GM23338 (cell line): ENCODE data around the gene FOXR1. TPM values are rescaled to one million over a fixed set of nuclear protein-coding genes. Genes with fewer than 3 reads are reported as not detected.

Source experiments
- ATAC-seq: fragments of 200-7000 bp; cut with Tn5 transposase; 3 replicates; pipeline ENCODE4 v1.9.1; 2020
- DNase-seq: peaks from one replicate; pipeline ENCODE4 v3.0.0-alpha.2; 2015; ENCODE audit warnings: low spot score
- H2AFZ ChIP-seq: fragments of 200-600 bp; sonication (generic); 2 replicates; pipeline ENCODE4 v1.8.0; 2016; ENCODE audit warnings: antibody characterized with exemption, mild to moderate bottlenecking, moderate library complexity
- H3F3A ChIP-seq: fragments of 200-600 bp; sonication (generic); replicated peaks from 2 replicates; pipeline ENCODE4 v1.8.0; 2017; ENCODE audit warnings: antibody characterized with exemption, mixed run types, low read depth
- H3K27ac ChIP-seq: fragments of 200-600 bp; sonication (generic); 2 replicates; pipeline ENCODE4 v1.6.1; 2016; ENCODE audit warnings: low read depth
- H3K27me3 ChIP-seq: fragments of 200-600 bp; sonication (generic); 2 replicates; pipeline ENCODE4 v1.8.0; 2016; ENCODE audit warnings: mild to moderate bottlenecking, mixed run types, moderate library complexity; ENCODE audit not compliant: insufficient read depth
- H3K36me3 ChIP-seq: fragments of 200-600 bp; sonication (generic); 2 replicates; pipeline ENCODE4 v1.8.0; 2016; ENCODE audit warnings: mild to moderate bottlenecking; ENCODE audit not compliant: insufficient read depth
- H3K4me1 ChIP-seq: fragments of 200-600 bp; sonication (generic); 2 replicates; pipeline ENCODE4 v1.8.0; 2016; ENCODE audit warnings: mild to moderate bottlenecking, moderate library complexity; ENCODE audit not compliant: insufficient read depth
- H3K4me2 ChIP-seq: fragments of 200-600 bp; sonication (generic); 2 replicates; pipeline ENCODE4 v1.7.1; 2017; ENCODE audit warnings: mixed run types
- H3K4me3 ChIP-seq: fragments of 200-600 bp; sonication (generic); 2 replicates; pipeline ENCODE4 v1.6.1; 2016; ENCODE audit warnings: mixed run types
- H3K79me2 ChIP-seq: fragments of 200-600 bp; sonication (generic); replicated peaks from 2 replicates; pipeline ENCODE4 v1.8.0; 2017; ENCODE audit warnings: mild to moderate bottlenecking; ENCODE audit not compliant: insufficient read depth
- H3K9me2 ChIP-seq: fragments of 200-600 bp; sonication (generic); 2 replicates; pipeline ENCODE4 v1.8.0; 2017; ENCODE audit not compliant: insufficient read depth
- H4K20me1 ChIP-seq: fragments of 200-600 bp; sonication (generic); replicated peaks from 2 replicates; pipeline ENCODE4 v1.8.0; 2017; ENCODE audit warnings: mild to moderate bottlenecking; ENCODE audit not compliant: insufficient read depth
- H3K27ac Mint-ChIP-seq: 2 replicates; pipeline ENCODE4 v1.8.0; 2020; ENCODE audit warnings: inconsistent platforms, mild to moderate bottlenecking, moderate library complexity, mixed read lengths
- H3K27me3 Mint-ChIP-seq: 3 replicates; pipeline ENCODE4 v1.8.0; 2022; ENCODE audit warnings: low read depth, mild to moderate bottlenecking, moderate library complexity, mixed read lengths, inconsistent platforms; ENCODE audit not compliant: insufficient read depth, poor library complexity
- H3K36me3 Mint-ChIP-seq: 3 replicates; pipeline ENCODE4 v1.8.0; 2021; ENCODE audit warnings: low read depth, mild to moderate bottlenecking, inconsistent platforms, moderate library complexity, mixed read lengths
- H3K4me1 Mint-ChIP-seq: 3 replicates; pipeline ENCODE4 v1.8.0; 2020; ENCODE audit warnings: mild to moderate bottlenecking, inconsistent platforms, mixed read lengths
- H3K4me3 Mint-ChIP-seq: 3 replicates; pipeline ENCODE4 v1.8.0; 2021; ENCODE audit warnings: moderate library complexity, mild to moderate bottlenecking, inconsistent platforms, mixed read lengths
- H3K9me3 Mint-ChIP-seq: 3 replicates; pipeline ENCODE4 v1.8.0; 2020; ENCODE audit warnings: moderate library complexity, mild to moderate bottlenecking, inconsistent platforms, mixed read lengths
- EZH2 ChIP-seq: fragments of 200-600 bp; sonication (generic); IDR thresholded peaks from one replicate; pipeline ENCODE4 v1.8.0; 2017; ENCODE audit warnings: antibody characterized with exemption, mild to moderate bottlenecking, low read depth; ENCODE audit not compliant: unreplicated experiment
- STAT1 ChIP-seq: IDR thresholded peaks from one replicate; pipeline ENCODE4 v1.6.1; 2016; ENCODE audit warnings: antibody characterized with exemption; ENCODE audit not compliant: unreplicated experiment
- polyA plus RNA-seq: library from polyadenylated mRNA; unstranded; fragments of >200 nt; fragmentation: Nextera tagmentation; extraction: Ambion mirVana; gene quantifications from 2 replicates; pipeline ENCODE4 v1.2.1, GENCODE V29; 2016
- total RNA-seq: library from RNA; depleted of rRNA; stranded (reverse); fragments of >200 nt; shearing (Covaris generic); gene quantifications from 2 replicates; pipeline ENCODE4 v1.2.3, GENCODE V29; 2014
- TF ChIP-seq, protein P1 (sequence below), 2 experiments: fragments of 200-600 bp in 1 of 2; sonication (generic) in 1 of 2; conservative IDR thresholded peaks; 2 replicates each; pipeline versions ENCODE4 v1.5.1 to v1.6.1; 2016 to 2017; ENCODE audit warnings: antibody characterized with exemption in 2 of 2, low read depth in 2 of 2, mild to moderate bottlenecking in 2 of 2, moderate library complexity in 1 of 2
- TF ChIP-seq, protein P2 (sequence below): fragments of 250-450 bp; sonication (Bioruptor Pico); IDR thresholded peaks from 2 replicates; pipeline ENCODE4 v1.5.0; 2020; ENCODE audit warnings: mild to moderate bottlenecking, moderate library complexity

Gene FOXR1
- total and polyA plus RNA-seq, 2 experiments from 2014 or later, result not detected

DNA sequence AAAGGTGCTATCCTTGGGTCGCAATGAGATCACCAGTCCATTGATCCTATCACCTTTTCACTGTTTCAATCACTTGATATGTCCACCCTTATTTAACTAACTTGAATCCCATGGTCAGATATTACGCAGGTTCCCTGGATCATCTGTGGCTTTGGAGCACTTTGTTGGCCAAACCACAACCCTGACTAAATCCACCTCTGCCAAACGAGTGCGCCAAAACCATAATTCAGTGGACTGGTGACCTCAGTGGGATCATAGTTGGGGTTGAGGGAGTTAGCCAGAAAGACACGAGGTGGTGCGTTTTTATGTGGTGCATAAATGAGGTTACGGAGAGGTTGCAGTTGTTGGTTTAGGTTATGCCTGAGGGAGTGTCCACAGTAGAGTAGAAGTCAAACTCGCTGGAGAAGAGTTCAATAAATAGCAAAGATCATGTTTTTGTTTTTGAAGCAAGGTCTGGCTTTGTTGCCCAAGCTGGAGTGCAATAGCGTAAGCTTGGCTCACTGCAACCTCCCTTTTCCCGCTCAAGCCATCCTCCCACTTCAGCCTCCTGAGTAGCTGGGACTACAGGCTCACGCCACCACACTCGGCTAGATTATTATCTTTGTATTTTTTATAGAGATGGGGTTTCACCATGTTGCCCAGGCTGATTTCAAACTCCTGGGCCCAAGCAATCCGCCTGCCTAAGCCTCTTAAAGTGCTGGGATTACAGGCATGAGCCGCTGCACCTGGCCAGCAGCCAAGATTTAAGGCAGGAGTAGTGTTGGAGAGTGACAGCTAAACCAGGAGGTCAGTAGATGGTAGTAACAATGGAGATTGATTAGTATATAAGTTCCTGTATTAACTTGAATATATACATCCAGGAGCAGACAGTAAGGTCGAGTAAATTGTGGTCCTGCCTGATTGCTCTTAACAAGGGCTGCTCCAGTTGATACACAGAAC, 4.5 kb downstream of the FOXR1 start:
- H3K4me3 Mint-ChIP-seq, result no peak overlapping the region
- no peak overlapping the region for H2AFZ ChIP-seq
- H3K4me3 ChIP-seq, result no peak overlapping the region
- H3K4me1 ChIP-seq, result peaks cover 16% of the 10 kb centered on the region
- H3K9me3 Mint-ChIP-seq, result no peaks in the 10 kb centered on the region
- no peaks in the 10 kb centered on the region for H4K20me1 ChIP-seq
- no peak overlapping the region for H3K27ac ChIP-seq
- no peaks in the 10 kb centered on the region for H3K9me2 ChIP-seq
- DNase-seq, result no peak
- H3K36me3 Mint-ChIP-seq, result no peaks in the 10 kb centered on the region
- no peak for ATAC-seq
- no peak overlapping the region for H3K27ac Mint-ChIP-seq
- peaks cover 4% of the 10 kb centered on the region; the same call in 1 of the 2 replicates for H3K27me3 ChIP-seq
- peaks cover 9% of the 10 kb centered on the region for H3K27me3 Mint-ChIP-seq
- H3K79me2 ChIP-seq, result no peaks in the 10 kb centered on the region
- peaks cover 8% of the 10 kb centered on the region; the same call in 1 of the 2 replicates for H3F3A ChIP-seq
- H3K36me3 ChIP-seq, result no peaks in the 10 kb centered on the region
- no peak overlapping the region for H3K4me2 ChIP-seq
- TF ChIP-seq EZH2, result no peak
- no peak for TF ChIP-seq STAT1
- peaks cover 23% of the 10 kb centered on the region for H3K4me1 Mint-ChIP-seq

DNA sequence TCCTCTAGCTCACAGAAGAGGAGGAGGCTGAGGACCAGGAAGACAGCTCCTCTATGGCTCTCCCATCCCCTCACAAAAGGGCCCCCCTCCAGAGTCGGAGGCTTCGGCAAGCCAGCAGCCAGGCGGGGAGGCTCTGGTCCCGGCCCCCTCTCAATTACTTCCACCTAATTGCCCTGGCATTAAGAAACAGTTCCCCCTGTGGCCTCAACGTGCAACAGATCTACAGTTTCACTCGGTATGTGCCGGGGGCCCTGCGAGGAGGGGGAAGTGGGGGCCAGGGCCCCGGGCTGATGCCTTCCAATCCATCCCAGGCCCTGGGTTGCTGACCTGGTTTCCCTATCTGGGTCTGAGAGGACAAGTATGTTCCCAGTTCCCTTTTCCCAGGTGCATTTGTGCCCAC, 7.9 kb downstream of the FOXR1 start:
- Histone ChIP-seq H3K4me1 (peaks cover 16% of the 10 kb centered on the region), H3K4me2 (peak overlapping the region; percentile 73; the same call in 1 of the 2 replicates)

More for the DNA sequence above, 7.9 kb downstream of the FOXR1 start:
- peaks cover 16% of the 10 kb centered on the region for H3K27me3 Mint-ChIP-seq
- H3K9me3 Mint-ChIP-seq, result no peaks in the 10 kb centered on the region
- Histone ChIP-seq H3K4me3 (peak overlapping the region; percentile 27; the same call in 1 of the 2 replicates), H3K27me3 (peaks cover 5% of the 10 kb centered on the region; the same call in 1 of the 2 replicates), H3K27ac (no peak overlapping the region), H3K9me2 (no peaks in the 10 kb centered on the region), H3K36me3 (no peaks in the 10 kb centered on the region), H3K79me2 (no peaks in the 10 kb centered on the region), H2AFZ (peak overlapping the region; percentile 89), H3F3A (peaks cover 9% of the 10 kb centered on the region; the same call in 1 of the 2 replicates), H4K20me1 (no peaks in the 10 kb centered on the region)
- ATAC-seq (peak; percentile 77), DNase-seq (peak; percentile 66)
- H3K4me1 Mint-ChIP-seq, result peaks cover 23% of the 10 kb centered on the region
- TF ChIP-seq, protein P1, sequence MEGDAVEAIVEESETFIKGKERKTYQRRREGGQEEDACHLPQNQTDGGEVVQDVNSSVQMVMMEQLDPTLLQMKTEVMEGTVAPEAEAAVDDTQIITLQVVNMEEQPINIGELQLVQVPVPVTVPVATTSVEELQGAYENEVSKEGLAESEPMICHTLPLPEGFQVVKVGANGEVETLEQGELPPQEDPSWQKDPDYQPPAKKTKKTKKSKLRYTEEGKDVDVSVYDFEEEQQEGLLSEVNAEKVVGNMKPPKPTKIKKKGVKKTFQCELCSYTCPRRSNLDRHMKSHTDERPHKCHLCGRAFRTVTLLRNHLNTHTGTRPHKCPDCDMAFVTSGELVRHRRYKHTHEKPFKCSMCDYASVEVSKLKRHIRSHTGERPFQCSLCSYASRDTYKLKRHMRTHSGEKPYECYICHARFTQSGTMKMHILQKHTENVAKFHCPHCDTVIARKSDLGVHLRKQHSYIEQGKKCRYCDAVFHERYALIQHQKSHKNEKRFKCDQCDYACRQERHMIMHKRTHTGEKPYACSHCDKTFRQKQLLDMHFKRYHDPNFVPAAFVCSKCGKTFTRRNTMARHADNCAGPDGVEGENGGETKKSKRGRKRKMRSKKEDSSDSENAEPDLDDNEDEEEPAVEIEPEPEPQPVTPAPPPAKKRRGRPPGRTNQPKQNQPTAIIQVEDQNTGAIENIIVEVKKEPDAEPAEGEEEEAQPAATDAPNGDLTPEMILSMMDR (conservative IDR thresholded peaks at IDR 0.05; ENCODE audit: low read depth in 2 of 2), result peak; percentile 17 to 18; a peak in 1 of 4 replicates
- TF ChIP-seq, protein P2, sequence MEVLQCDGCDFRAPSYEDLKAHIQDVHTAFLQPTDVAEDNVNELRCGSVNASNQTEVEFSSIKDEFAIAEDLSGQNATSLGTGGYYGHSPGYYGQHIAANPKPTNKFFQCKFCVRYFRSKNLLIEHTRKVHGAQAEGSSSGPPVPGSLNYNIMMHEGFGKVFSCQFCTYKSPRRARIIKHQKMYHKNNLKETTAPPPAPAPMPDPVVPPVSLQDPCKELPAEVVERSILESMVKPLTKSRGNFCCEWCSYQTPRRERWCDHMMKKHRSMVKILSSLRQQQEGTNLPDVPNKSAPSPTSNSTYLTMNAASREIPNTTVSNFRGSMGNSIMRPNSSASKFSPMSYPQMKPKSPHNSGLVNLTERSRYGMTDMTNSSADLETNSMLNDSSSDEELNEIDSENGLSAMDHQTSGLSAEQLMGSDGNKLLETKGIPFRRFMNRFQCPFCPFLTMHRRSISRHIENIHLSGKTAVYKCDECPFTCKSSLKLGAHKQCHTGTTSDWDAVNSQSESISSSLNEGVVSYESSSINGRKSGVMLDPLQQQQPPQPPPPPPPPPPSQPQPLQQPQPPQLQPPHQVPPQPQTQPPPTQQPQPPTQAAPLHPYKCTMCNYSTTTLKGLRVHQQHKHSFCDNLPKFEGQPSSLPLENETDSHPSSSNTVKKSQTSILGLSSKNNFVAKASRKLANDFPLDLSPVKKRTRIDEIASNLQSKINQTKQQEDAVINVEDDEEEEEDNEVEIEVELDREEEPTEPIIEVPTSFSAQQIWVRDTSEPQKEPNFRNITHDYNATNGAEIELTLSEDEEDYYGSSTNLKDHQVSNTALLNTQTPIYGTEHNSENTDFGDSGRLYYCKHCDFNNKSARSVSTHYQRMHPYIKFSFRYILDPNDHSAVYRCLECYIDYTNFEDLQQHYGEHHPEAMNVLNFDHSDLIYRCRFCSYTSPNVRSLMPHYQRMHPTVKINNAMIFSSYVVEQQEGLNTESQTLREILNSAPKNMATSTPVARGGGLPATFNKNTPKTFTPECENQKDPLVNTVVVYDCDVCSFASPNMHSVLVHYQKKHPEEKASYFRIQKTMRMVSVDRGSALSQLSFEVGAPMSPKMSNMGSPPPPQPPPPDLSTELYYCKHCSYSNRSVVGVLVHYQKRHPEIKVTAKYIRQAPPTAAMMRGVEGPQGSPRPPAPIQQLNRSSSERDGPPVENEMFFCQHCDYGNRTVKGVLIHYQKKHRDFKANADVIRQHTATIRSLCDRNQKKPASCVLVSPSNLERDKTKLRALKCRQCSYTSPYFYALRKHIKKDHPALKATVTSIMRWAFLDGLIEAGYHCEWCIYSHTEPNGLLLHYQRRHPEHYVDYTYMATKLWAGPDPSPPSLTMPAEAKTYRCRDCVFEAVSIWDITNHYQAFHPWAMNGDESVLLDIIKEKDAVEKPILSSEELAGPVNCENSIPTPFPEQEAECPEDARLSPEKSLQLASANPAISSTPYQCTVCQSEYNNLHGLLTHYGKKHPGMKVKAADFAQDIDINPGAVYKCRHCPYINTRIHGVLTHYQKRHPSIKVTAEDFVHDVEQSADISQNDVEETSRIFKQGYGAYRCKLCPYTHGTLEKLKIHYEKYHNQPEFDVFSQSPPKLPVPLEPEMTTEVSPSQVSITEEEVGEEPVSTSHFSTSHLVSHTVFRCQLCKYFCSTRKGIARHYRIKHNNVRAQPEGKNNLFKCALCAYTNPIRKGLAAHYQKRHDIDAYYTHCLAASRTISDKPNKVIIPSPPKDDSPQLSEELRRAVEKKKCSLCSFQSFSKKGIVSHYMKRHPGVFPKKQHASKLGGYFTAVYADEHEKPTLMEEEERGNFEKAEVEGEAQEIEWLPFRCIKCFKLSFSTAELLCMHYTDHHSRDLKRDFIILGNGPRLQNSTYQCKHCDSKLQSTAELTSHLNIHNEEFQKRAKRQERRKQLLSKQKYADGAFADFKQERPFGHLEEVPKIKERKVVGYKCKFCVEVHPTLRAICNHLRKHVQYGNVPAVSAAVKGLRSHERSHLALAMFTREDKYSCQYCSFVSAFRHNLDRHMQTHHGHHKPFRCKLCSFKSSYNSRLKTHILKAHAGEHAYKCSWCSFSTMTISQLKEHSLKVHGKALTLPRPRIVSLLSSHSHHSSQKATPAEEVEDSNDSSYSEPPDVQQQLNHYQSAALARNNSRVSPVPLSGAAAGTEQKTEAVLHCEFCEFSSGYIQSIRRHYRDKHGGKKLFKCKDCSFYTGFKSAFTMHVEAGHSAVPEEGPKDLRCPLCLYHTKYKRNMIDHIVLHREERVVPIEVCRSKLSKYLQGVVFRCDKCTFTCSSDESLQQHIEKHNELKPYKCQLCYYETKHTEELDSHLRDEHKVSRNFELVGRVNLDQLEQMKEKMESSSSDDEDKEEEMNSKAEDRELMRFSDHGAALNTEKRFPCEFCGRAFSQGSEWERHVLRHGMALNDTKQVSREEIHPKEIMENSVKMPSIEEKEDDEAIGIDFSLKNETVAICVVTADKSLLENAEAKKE (CRISPR knock-in tag), result no peak
- H3K27ac Mint-ChIP-seq, result no peak overlapping the region
- no peak overlapping the region; the same call in 2 of the 3 replicates for H3K4me3 Mint-ChIP-seq
- no peaks in the 10 kb centered on the region for H3K36me3 Mint-ChIP-seq
